Activated naive CD8-positive, alpha-beta T cell (primary cell): ENCODE measurements around the gene SPATA13.
"Not testable (repeated sequence)": the region's sequence is repeated elsewhere in the genome, so short reads cannot be mapped to it uniquely, and the experiment has no call there.

Experiments used
- H3K27ac Mint-ChIP-seq: one replicate; pipeline ENCODE4 v1.8.0; 2021; ENCODE audit warnings: mixed read lengths
- H3K27me3 Mint-ChIP-seq: one replicate; pipeline ENCODE4 v1.8.0; 2021; ENCODE audit warnings: mixed read lengths
- H3K36me3 Mint-ChIP-seq: one replicate; pipeline ENCODE4 v1.8.0; 2021; ENCODE audit warnings: mixed read lengths
- H3K4me1 Mint-ChIP-seq: one replicate; pipeline ENCODE4 v1.8.0; 2021; ENCODE audit warnings: low read depth, mixed read lengths
- H3K4me3 Mint-ChIP-seq: one replicate; pipeline ENCODE4 v1.8.0; 2021; ENCODE audit warnings: mild to moderate bottlenecking, mixed read lengths
- H3K9me3 Mint-ChIP-seq: one replicate; pipeline ENCODE4 v1.8.0; 2021; ENCODE audit warnings: low read depth, mixed read lengths

The SPATA13 gene

DNA sequence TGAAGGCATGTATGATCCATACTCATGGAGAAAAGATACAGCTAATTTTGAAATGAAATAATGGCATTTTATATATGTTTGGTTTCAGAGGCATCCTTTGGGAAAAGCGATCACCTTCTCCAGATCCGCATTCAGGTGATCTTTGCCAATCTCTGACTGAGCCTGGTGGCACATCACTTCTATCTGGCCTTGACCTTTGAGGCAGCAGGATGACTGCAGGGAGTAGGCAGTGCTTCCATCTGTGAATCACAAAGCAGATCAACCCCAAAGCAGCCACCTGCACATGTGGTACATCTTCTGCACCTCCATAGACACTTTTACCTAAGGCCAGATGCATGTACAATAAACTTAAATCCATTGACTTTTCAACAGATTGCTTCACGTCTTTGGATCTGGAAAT is 53.4 kb downstream of the SPATA13 start:
- H3K27me3 Mint-ChIP-seq, result no peaks in the 10 kb centered on the region
- no peaks in the 10 kb centered on the region for H3K9me3 Mint-ChIP-seq
- H3K4me3 Mint-ChIP-seq, result no peak overlapping the region
- H3K36me3 Mint-ChIP-seq, result no peaks in the 10 kb centered on the region
- H3K27ac Mint-ChIP-seq, result no peak overlapping the region
- H3K4me1 Mint-ChIP-seq, result peaks cover 20% of the 10 kb centered on the region

DNA sequence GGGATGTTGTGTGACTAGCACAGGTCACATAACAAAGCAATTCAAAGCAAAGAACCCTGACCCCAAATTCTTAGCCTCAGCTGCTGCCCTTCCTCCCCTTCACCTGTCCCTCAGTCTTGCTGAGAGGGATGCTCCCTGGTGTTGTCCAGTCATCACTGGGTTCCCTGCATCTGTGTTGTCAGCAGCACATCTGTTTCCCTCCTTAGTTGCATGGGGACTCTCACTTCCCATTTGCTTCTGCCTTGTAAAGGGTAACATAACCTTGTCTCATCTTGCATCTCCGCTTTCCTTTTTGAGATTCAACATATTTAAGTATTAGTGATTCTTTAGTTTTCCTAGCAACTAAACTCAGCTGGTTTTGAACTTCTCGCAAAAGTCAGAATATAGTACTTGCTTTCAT is 54.0 kb downstream of the SPATA13 start:
- Mint-ChIP-seq H3K36me3 (no peaks in the 10 kb centered on the region), H3K4me1 (peaks cover 20% of the 10 kb centered on the region), H3K4me3 (no peak overlapping the region), H3K27me3 (no peaks in the 10 kb centered on the region), H3K9me3 (no peaks in the 10 kb centered on the region), H3K27ac (no peak overlapping the region)

DNA sequence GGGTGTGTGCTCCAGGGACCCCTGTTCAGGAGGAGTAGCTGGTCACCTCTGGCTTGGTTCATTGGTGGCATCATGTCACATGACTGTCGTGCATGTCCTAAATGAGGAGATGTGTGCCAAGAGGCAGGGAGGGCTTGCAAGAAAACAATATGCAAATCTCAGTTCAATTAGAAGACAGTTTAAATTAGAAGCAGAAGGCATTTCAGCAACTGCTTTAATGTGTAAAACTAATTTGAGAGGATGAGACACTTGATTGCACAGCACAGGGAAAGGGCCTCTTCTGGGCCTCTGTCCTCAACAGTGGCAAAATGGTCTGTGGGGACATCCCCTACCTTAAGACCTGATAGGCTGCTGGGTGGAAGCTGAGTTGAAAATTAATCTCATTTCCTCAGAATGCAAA is 54.6 kb downstream of the SPATA13 start:
- peaks cover 24% of the 10 kb centered on the region for H3K4me1 Mint-ChIP-seq
- H3K36me3 Mint-ChIP-seq, result no peaks in the 10 kb centered on the region
- no peaks in the 10 kb centered on the region for H3K9me3 Mint-ChIP-seq
- H3K27me3 Mint-ChIP-seq, result no peaks in the 10 kb centered on the region
- H3K4me3 Mint-ChIP-seq, result no peak overlapping the region
- no peak overlapping the region for H3K27ac Mint-ChIP-seq

DNA sequence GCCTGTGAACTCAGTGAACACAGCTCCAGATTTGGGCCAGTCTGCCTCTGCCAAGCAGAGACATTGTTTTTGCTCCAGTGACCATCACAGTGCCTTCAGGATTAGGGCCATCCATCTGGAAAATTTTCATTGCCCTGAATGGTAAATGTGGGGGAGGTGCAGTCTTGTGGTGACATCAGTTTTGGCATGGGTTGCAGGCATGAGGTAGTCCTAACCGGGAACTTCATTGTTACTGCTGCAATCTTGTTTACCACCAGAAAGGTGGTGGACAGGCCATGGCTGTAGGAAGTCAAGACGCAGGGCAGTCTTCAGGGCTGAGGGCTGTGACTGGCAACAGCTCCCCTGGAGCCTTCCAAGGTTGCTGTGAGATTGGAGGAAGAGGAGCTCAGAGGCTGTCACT is 55.2 kb downstream of the SPATA13 start:
- H3K27ac Mint-ChIP-seq, result no peak overlapping the region
- H3K36me3 Mint-ChIP-seq, result no peaks in the 10 kb centered on the region
- no peaks in the 10 kb centered on the region for H3K27me3 Mint-ChIP-seq
- H3K4me3 Mint-ChIP-seq, result no peak overlapping the region
- peaks cover 24% of the 10 kb centered on the region for H3K4me1 Mint-ChIP-seq
- H3K9me3 Mint-ChIP-seq, result no peaks in the 10 kb centered on the region

DNA sequence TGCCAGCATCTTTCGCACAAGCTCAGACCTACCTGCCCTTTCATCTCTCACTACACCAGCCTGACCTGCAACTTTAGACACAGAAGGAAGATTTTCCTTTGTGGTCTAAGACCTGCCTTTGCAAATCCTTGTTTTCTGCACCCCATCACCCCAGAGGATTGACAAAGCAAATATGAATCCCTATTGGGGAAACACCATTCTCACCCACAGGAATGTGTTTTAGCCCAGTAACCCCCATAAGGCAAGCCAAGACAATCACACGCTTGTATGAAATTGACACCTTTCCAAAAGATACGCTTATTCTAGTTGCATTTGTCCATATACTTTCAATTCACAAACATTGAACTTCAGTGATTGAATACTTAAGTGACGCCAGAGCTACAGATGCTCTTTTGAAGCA is 55.7 kb downstream of the SPATA13 start:
- H3K27ac Mint-ChIP-seq, result no peak overlapping the region
- no peak overlapping the region for H3K4me3 Mint-ChIP-seq
- no peaks in the 10 kb centered on the region for H3K36me3 Mint-ChIP-seq
- H3K27me3 Mint-ChIP-seq, result no peaks in the 10 kb centered on the region
- peaks cover 24% of the 10 kb centered on the region for H3K4me1 Mint-ChIP-seq
- H3K9me3 Mint-ChIP-seq, result no peaks in the 10 kb centered on the region

DNA sequence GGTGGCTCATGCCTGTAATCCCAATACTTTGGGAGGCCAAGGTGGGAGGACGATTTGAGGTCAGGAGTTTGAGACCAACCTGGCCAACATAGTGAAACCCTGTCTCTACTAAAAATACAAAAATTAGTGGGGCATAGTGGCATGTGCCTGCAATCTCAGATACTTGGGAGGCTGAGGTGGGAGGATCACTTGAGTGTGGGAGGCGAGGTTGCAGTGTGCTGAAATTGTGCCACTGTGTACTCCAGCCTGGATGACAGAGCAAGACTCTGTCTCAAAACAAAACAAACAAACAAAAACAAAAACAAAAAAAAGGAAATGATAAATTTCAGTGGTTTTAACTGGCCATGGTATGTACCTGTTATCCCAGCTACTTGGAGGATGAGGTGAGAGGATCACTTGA is 56.3 kb downstream of the SPATA13 start:
- peaks cover 24% of the 10 kb centered on the region for H3K4me1 Mint-ChIP-seq
- H3K27ac Mint-ChIP-seq, H3K9me3 Mint-ChIP-seq, H3K27me3 Mint-ChIP-seq, H3K36me3 Mint-ChIP-seq, H3K4me3 Mint-ChIP-seq: not testable (repeated sequence)

DNA sequence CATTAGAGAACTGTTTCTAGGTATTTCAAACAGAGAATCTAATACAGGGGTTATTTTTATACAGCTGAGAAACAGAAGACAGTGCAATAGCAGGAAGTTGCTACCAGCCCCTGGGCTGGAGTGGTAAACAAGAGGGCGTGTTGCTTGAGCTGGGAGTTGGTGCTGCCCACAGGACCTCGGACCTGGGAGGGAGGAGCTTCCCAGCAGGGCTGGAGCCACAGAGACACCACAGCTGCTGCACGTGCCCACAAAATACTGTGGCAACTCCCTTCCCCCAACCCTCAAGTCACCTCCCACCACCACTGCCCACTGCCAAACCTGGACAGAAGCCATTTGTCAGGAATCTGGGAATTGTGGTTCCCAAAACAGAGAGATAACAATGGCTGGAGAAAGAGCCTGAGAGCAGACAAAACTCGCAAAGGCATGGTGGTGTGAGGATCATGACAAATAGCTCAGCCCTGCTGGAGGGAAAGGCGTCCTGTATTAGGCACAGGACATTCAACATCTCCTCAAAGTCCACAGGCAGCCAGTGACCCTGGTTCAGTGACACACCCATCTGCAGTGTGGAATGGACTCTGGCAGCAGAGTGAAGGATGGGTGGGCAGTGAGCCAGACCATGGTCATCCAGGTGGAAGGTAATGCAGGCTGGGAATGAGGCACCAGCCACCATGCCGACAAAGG is 57.2 kb downstream of the SPATA13 start:
- no peak overlapping the region for H3K4me3 Mint-ChIP-seq
- no peaks in the 10 kb centered on the region for H3K36me3 Mint-ChIP-seq
- peak overlapping the region; percentile 73 for H3K27ac Mint-ChIP-seq
- H3K4me1 Mint-ChIP-seq, result peaks cover 24% of the 10 kb centered on the region
- no peaks in the 10 kb centered on the region for H3K9me3 Mint-ChIP-seq
- H3K27me3 Mint-ChIP-seq, result no peaks in the 10 kb centered on the region

DNA sequence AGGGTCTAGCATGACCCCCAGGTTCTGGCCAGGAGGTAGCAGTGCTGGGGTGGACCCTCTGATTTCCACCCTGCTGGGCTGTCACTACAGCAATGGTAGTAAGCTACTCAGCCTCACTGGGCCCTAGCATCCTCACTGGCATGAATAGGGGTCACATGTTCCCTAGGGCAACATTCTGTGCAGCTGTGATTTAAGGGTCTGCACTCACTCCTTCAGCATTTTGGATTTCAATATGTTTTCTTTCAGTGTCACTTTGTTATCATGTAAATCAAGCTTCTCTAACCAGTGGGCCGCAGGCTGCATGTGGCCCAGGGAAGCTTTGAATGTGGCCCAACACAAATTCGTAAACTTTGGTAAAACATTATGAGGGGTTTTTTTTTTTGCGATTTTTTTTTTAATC is 57.8 kb downstream of the SPATA13 start:
- Mint-ChIP-seq H3K4me1 (peaks cover 24% of the 10 kb centered on the region), H3K36me3 (no peaks in the 10 kb centered on the region), H3K4me3 (no peak overlapping the region), H3K27me3 (no peaks in the 10 kb centered on the region), H3K9me3 (no peaks in the 10 kb centered on the region), H3K27ac (no peak overlapping the region)

DNA sequence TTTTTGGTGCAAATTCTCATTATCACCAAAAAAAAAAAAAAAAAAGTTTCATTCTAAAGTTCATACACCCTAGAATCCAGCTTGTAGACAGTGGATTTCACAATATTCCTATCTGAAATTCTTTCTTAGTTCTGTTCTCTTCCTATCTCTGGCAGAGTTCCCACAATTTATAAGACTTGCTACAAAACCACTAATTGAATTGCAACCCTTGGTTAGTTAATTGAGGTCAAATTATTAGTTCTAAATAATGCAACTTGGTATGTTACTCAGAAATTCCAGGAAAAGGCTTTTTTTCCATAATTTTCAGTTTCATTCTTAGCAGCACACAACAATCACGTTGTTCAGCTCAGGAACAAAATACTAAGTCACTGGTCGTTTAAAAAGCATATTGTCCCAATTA is 58.5 kb downstream of the SPATA13 start:
- Mint-ChIP-seq H3K36me3 (no peaks in the 10 kb centered on the region), H3K27me3 (no peaks in the 10 kb centered on the region), H3K4me3 (no peak overlapping the region), H3K4me1 (peaks cover 25% of the 10 kb centered on the region), H3K27ac (no peak overlapping the region), H3K9me3 (no peaks in the 10 kb centered on the region)

DNA sequence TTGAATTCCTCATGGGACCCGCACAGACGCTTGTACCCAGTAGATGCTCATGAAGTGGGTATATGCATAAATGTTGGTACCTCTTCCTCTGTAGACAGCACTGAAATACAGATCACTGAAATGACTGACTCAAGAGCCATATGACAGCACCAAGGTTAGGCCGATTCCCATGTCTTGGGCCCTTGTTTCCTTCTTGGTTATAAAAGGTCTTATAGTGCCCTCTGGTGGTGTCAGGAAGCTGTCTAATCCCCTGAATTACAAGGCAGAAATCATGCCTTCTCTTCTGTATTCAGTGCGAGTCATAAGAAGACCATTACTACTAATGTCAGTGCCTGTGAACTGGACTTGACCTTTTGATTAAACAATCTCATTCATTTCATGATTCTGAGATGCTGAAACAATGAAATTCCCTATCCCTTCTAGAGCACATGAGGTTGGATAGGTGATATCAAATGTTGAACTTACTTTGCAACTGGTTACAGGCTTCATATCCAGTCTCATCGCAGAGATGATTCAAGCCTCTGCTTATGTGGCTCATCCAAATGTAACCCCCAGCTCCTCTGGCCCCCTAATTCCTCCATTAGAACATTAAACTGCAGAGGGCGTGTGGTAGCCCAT is 59.7 kb downstream of the SPATA13 start:
- peak overlapping the region; percentile 55 for H3K27ac Mint-ChIP-seq
- H3K27me3 Mint-ChIP-seq, result no peaks in the 10 kb centered on the region
- H3K4me3 Mint-ChIP-seq, result no peak overlapping the region
- H3K36me3 Mint-ChIP-seq, result no peaks in the 10 kb centered on the region
- peaks cover 38% of the 10 kb centered on the region for H3K4me1 Mint-ChIP-seq
- no peaks in the 10 kb centered on the region for H3K9me3 Mint-ChIP-seq

DNA sequence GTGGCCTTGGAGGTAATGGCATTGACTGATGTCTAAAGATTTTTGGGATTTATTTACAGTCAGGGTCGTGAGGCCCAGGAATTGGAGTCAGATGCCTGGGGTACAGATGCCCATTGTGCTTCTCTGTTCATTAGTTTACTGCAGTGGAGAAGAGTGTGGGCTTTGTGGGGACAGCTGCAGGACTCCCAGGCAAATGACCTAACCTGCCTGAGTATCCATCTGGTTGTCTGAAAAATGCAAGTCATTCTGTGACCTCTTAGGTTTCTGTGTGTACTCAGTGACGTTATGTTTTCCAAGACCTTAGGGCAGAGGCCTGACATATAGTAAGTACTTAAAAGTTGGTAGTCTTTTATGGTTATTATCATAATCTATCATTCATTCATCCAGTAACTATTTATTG is 60.5 kb downstream of the SPATA13 start:
- H3K36me3 Mint-ChIP-seq, result no peaks in the 10 kb centered on the region
- no peaks in the 10 kb centered on the region for H3K27me3 Mint-ChIP-seq
- H3K4me1 Mint-ChIP-seq, result peaks cover 44% of the 10 kb centered on the region
- no peak overlapping the region for H3K4me3 Mint-ChIP-seq
- H3K27ac Mint-ChIP-seq, result no peak overlapping the region
- no peaks in the 10 kb centered on the region for H3K9me3 Mint-ChIP-seq

DNA sequence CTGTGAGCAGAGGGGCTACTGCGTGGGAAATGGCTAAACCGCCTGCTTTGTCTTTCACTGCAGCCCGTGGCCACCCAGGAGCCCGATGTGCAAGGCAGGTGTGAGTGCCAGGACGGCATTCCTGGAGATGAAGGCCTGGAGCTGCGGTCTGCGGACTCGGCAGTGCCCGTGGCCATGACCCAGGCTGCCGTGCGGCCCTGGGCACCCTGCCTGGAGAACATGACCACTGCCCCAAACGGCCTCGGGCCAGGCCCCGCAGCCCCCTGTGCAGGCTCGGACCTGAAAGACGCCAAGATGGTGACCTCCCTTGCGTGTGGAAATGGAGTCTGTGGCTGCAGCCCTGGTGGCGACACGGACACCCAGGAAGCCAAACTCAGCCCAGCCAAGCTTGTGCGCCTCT is 62.2 kb downstream of the SPATA13 start:
- Mint-ChIP-seq H3K4me3 (no peak overlapping the region), H3K9me3 (no peaks in the 10 kb centered on the region), H3K36me3 (no peaks in the 10 kb centered on the region), H3K27me3 (no peaks in the 10 kb centered on the region), H3K27ac (no peak overlapping the region), H3K4me1 (peaks cover 30% of the 10 kb centered on the region)

DNA sequence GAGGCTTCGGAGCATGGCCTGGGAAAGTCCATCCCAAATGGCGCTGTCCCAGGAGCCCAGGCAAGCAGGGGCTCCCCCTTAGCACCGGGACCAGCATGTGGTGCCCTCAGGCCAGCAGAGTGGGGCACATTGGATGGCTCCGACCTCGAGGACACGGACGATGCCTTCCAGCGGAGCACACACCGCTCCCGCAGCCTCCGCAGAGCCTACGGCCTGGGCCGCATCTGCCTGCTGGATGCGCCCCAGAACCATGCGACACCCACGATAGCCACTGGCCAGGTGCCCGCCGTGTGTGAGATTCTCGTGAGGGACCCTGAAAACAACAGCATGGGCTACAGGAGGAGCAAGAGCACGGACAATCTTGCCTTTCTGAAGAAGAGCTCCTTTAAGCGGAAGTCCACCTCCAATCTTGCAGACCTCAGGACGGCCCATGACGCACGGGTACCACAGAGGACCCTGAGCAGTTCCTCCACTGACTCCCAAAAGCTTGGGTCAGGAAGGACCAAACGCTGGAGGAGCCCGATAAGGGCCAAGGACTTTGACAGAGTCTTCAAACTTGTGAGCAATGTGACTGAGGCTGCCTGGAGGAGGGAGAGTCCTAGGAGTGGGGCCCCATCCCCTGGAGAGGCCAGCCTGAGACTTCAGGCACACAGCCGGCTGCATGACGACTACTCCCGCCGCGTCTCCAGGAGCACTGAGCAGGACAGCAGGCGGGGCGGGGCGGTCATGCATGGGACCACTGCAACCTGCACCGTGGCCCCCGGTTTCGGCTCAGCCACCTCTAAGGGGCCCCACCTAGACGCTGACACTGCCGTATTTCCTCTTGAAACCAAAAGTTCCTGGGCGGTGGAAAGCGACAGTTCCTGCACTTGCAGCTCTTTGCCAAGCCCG is 63.1 kb downstream of the SPATA13 start:
- Mint-ChIP-seq H3K27me3 (no peaks in the 10 kb centered on the region), H3K4me3 (peak overlapping the region; percentile 63), H3K4me1 (peaks cover 26% of the 10 kb centered on the region), H3K27ac (peak overlapping the region; percentile 22), H3K36me3 (no peaks in the 10 kb centered on the region), H3K9me3 (no peaks in the 10 kb centered on the region)

DNA sequence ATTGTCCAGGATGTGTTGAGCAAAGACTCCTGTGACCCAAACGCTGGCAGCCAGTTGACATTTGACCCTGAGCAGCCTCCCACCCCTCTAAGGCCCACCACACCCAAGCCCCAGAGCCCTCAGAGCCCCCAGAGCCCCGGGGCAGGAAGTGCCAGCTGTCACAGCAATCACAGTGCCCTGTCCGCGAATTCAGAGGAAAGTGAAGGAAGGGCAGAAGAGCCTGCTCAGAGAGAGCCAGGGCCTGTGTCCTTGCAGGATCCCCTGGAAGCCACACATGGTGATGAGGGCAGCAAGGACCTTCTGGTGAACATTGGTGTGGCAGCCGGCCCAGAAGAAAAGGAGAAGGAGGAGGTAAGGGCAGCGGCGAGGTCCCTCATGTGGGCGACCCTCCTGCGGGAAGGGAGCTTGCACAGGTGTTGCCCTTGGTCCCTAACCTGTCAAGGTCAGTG is 63.7 kb downstream of the SPATA13 start:
- H3K9me3 Mint-ChIP-seq, result no peaks in the 10 kb centered on the region
- H3K4me3 Mint-ChIP-seq, result peak overlapping the region; percentile 63
- H3K4me1 Mint-ChIP-seq, result peaks cover 26% of the 10 kb centered on the region
- H3K27ac Mint-ChIP-seq, result peak overlapping the region; percentile 22
- no peaks in the 10 kb centered on the region for H3K27me3 Mint-ChIP-seq
- H3K36me3 Mint-ChIP-seq, result no peaks in the 10 kb centered on the region

DNA sequence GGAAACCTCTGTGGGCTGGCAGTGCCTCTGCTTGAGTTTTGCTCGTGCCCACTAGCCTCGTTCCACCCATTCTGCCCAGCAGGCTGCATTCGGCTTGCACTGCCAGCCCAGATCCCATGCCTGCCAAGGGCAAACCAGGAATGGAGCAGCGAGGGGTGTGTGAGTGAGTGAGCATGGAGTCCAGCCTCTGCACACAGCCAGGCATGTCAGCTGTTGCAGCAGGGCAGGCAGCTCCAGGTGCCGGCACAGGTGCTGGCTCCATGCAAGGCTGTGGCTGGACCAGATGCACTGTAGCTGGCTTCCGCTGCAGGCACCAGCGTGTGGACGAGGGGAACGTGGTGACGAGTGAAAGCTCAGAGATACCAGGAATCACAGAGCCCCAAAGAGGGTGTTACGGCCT is 64.5 kb downstream of the SPATA13 start:
- Mint-ChIP-seq H3K27me3 (no peaks in the 10 kb centered on the region), H3K4me1 (peaks cover 28% of the 10 kb centered on the region), H3K4me3 (peak overlapping the region; percentile 63), H3K9me3 (no peaks in the 10 kb centered on the region), H3K36me3 (peaks cover 3% of the 10 kb centered on the region), H3K27ac (peak overlapping the region; percentile 73)
